Measurements from ENCODE around the gene SERPINF2.
"Not testable (repeated sequence)": the region's sequence is repeated elsewhere in the genome, so short reads cannot be mapped to it uniquely, and the experiment has no call there.

Gene SERPINF2

DNA sequence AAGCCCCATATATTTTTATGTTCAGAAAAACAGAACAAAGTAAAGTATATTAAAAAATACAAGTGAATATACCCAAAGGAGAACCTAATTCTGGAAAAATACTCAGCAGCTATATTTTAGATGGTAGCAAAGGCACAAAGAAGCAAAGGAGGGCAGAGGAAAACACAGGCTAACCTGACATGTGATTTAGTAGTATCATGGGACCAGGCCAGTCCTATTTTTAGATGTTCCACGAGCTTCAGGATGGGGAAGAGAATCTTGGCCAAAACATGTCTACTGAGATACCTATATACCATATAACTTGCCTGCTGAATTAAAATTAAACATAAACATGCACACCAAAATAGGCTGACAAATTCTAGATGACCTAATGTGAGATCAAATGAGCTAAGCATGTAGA is 54.1 kb downstream of the SERPINF2 start:
- DNase-seq, result no peak

GRCh38 chr17:1797323-1797722 is 54.7 kb downstream of the SERPINF2 start:
- DNase-seq, result no peak

GRCh38 chr17:1797846-1798245 is 55.2 kb downstream of the SERPINF2 start:
- not testable (repeated sequence) for DNase-seq

DNA sequence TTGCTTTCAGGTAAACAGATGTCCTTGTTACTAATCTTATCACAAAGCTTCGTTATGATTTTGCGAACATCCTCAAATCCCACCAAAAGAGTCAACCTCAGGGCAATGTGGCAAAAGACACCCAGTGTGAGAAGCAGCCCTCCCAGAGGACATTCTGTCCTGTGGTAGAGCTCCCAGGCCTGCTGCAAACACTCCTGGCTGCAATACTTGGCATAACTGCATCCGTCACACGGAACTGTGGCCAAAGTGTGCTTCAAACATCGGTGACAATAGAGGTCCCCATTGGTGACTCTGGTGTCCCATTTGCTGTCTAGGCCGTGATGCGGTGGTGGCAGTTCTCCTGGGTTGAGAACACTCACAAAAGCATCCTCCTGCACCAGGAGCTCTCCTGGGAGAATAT is 57.6 kb downstream of the SERPINF2 start:
- DNase-seq, result no peak

- DNase-seq, result no peak
Observed at GRCh38 chr17:1800712-1801111, 58.0 kb downstream of the SERPINF2 start.

DNA sequence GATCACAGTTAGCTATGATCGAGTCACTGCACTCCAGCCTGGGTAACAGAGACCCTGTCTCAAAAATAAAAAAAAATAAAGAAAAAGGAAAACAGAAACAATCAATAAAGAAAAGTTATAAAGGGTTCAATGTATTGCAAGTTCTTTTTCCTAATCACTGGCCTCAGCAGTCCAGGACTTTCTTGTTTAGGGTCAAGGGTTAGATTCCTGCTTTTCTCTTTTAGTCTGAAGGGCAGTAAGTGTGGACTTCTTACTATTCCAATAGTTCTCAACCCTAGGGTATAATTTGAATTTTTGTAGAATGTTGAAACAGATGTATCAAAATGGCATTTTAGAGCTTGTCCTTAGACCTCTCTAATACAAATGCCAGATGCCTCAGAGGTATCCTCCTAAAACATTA is 59.8 kb downstream of the SERPINF2 start:
- no peak for DNase-seq

- DNase-seq, result no peak
Observed at GRCh38 chr17:1803280-1803679, 60.6 kb downstream of the SERPINF2 start.

Data from stimulated activated CD8-positive, alpha-beta memory T cell treated with anti-CD3 and anti-CD28 coated beads, Interleukin-4, amount 100 ng/mL, for 48 hours (primary cell).